ENCODE data around the gene PEA15.

PEA15 gene

DNA sequence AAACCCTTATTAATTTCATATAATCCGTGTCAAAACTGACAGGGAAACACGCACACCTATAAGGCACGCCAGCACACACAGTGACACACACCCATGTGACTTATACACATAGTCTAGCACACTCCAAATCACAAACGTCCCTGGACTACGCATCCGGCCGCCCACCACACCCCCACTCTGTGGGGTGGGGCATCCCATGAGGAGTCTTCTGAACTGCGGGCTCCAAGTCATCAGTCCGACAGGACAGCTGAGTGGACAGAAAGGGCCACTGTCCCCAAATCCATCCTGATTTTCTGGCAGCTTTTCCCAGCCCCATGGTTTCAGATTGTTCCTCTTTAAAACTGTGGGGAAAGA, 829 bp downstream of the PEA15 start:
- H3K27me3 ChIP-seq: peaks cover 24% of the 10 kb centered on the region
- peaks cover 11 to 15% of the 10 kb centered on the region in 2 experiments for H3K4me1 ChIP-seq (ENCODE audit: control insufficient read depth in 1 of 2, insufficient read depth in 1 of 2, low read depth in 1 of 2, low read length in 1 of 2)
- no peak overlapping the region for H3K27ac ChIP-seq
- H3K4me3 ChIP-seq (ENCODE audit: low read depth in 1 of 2, low read length in 1 of 2): peak overlapping the region; percentile 52 to 56
- H3K36me3 ChIP-seq: peaks cover 15% of the 10 kb centered on the region
- TF ChIP-seq, protein P1, sequence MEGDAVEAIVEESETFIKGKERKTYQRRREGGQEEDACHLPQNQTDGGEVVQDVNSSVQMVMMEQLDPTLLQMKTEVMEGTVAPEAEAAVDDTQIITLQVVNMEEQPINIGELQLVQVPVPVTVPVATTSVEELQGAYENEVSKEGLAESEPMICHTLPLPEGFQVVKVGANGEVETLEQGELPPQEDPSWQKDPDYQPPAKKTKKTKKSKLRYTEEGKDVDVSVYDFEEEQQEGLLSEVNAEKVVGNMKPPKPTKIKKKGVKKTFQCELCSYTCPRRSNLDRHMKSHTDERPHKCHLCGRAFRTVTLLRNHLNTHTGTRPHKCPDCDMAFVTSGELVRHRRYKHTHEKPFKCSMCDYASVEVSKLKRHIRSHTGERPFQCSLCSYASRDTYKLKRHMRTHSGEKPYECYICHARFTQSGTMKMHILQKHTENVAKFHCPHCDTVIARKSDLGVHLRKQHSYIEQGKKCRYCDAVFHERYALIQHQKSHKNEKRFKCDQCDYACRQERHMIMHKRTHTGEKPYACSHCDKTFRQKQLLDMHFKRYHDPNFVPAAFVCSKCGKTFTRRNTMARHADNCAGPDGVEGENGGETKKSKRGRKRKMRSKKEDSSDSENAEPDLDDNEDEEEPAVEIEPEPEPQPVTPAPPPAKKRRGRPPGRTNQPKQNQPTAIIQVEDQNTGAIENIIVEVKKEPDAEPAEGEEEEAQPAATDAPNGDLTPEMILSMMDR (IDR thresholded peaks at IDR 0.05): no peak
- H3K9me3 ChIP-seq: no peaks in the 10 kb centered on the region

DNA sequence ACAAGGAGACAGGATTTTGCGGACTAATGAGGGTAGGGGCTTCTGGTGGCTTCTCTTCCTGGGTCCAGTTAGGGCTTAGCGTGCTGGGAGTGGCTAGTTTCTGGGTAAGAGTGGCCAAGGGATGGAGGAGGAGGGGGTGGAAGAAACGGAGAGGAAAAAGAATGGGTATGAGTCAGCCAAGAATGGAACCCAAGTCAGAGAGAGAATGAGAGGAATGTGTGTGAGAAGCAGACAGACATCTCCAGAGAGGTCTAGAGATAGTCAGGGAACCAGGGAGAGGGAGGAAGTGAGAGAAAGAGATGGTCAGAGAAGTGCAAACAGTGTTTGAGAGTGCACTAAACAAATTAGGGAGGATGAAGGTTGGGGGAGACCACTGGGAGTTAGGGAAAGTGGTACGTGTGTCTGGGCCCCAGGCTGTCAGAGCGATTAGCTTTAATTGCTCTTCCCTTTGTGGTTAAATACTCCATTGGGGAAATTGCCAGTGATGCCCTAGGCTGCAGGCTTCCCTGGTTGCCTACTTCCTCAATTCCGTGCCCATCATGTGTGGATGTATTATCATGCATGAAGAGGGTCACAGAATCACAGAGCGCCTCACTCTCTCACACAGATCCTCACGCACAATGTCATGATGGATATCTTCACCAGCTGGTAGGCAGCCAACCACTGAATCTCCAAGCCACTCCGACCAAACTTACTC, 1.4 kb downstream of the PEA15 start:
- Histone ChIP-seq H3K36me3 (peaks cover 21% of the 10 kb centered on the region), H3K27ac (no peak overlapping the region)
- TF ChIP-seq, protein P1 (IDR thresholded peaks at IDR 0.05): no peak

DNA sequence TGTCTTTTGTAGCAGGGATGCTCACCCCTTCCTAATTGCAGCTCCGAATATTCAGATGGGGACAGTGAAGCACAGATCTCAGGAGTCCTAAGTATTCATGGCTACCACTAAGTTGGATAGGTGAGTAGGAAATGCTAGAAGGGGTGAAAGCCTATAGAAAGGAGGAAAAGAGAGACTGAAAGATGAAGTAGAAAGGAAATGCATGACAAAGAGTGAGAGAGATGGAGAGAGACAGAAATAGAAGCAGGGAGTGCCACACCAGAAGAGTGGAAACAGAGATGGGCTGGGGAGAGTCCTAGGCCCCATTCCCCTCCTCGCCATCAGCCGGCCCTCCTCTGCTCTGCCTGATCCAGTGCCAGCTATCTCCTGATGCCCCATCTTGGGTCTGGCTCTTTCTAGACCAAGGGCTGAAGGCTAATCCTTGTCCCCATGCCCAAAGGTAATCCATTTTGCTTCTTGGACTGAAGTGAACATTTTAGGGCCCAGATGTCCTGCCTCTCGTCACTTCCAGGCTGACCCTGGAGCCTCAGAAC, 2.0 kb downstream of the PEA15 start:
- Histone ChIP-seq H3K4me3 (ENCODE audit: low read depth in 1 of 2, low read length in 1 of 2) (no peak overlapping the region), H3K9me3 (no peaks in the 10 kb centered on the region), H3K27me3 (peaks cover 24% of the 10 kb centered on the region), H3K27ac (no peak overlapping the region), H3K36me3 (peaks cover 26% of the 10 kb centered on the region), H3K4me1 (ENCODE audit: control insufficient read depth in 1 of 2, insufficient read depth in 1 of 2, low read depth in 1 of 2, low read length in 1 of 2) (peaks cover 11 to 15% of the 10 kb centered on the region in 2 experiments)
- TF ChIP-seq, protein P1 (IDR thresholded peaks at IDR 0.05): no peak

More for the DNA sequence above, 1.4 kb downstream of the PEA15 start:
- Histone ChIP-seq H3K9me3 (no peaks in the 10 kb centered on the region), H3K4me3 (ENCODE audit: low read depth in 1 of 2, low read length in 1 of 2) (no peak overlapping the region), H3K27me3 (peaks cover 24% of the 10 kb centered on the region), H3K4me1 (ENCODE audit: control insufficient read depth in 1 of 2, insufficient read depth in 1 of 2, low read depth in 1 of 2, low read length in 1 of 2) (peaks cover 11 to 15% of the 10 kb centered on the region in 2 experiments)

DNA sequence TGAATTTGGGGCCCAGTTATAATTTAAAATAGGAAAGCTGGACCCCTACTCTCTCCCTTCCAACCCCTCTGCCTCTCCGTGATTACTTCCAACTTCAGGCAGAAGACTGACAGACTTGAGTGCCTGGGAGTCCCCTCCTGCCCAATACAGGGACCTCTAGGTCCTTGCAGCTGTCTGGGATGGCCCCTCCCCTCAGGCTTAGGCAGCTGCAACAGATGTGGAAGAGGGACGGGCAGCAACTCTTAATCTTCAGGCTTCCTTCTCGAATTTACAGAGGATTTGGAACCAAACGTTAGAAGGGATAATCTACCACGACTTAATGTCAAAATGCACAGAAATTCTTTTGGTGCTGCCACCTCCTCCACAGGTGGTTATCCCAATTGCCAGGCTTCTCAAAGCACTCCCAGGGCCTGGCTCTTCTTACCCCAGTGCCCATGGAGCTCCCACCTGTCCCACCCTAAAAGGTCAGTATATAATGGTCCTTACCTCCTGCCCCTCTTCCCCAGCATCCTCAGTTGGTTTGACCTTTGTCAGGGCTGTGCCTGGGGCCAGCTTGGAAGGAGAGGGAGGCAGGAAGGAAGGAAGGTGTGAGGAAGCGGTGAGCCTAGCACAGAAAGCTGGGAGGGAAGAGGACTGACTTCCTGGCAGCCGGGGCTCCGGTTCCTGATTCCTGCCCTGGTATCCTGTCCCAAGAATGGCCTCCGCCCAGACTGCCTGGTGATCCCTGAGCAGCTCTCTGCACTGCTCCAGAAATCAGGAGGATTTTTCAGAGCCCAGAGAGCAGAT, 2.8 kb downstream of the PEA15 start:
- TF ChIP-seq, protein P1 (IDR thresholded peaks at IDR 0.05): no peak
- Histone ChIP-seq H3K4me1 (ENCODE audit: control insufficient read depth in 1 of 2, insufficient read depth in 1 of 2, low read depth in 1 of 2, low read length in 1 of 2) (peaks cover 11 to 15% of the 10 kb centered on the region in 2 experiments), H3K27me3 (peaks cover 24% of the 10 kb centered on the region), H3K9me3 (no peaks in the 10 kb centered on the region), H3K36me3 (peaks cover 32% of the 10 kb centered on the region), H3K27ac (no peak overlapping the region), H3K4me3 (ENCODE audit: low read depth in 1 of 2, low read length in 1 of 2) (no peak overlapping the region)

DNA sequence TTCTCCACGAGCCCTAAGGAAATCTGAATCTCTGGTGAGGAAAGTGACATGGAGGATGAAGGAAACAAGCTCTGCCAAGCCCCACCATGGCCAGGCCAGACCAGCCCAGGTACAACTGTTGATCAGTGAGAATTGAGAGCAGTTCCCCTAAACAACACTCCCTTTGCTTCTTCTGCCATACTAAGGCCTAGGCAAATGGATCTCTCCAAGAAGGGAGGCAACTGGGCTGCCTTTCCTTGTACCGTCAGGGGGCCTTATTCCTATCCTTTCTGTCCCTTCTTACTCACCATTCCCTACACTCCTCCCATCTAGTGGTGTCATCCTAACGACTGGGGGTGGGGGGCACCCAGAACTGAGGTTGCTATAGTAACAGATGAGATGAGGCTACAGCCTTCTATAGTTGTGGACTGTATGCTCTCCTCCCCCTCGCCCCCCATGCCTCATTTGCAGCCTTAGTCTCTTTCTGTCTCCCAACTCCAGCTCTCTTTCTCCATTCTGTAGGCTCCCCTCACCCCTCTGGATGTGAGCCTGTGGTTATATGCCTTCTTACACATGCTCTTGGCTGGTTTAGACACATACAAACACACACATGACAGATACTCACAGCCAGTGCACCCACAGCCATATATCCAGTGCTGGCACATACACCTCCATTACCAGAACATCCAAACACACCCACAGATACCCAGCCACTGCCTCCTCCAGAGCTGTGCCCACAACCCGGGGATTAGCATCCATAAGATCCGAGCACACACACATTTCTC, 3.6 kb downstream of the PEA15 start:
- Histone ChIP-seq H3K9me3 (no peaks in the 10 kb centered on the region), H3K36me3 (peaks cover 40% of the 10 kb centered on the region), H3K27me3 (peaks cover 24% of the 10 kb centered on the region), H3K4me1 (ENCODE audit: control insufficient read depth in 1 of 2, insufficient read depth in 1 of 2, low read depth in 1 of 2, low read length in 1 of 2) (peaks cover 11 to 15% of the 10 kb centered on the region in 2 experiments), H3K4me3 (ENCODE audit: low read depth in 1 of 2, low read length in 1 of 2) (no peak overlapping the region), H3K27ac (no peak overlapping the region)
- TF ChIP-seq, protein P1 (IDR thresholded peaks at IDR 0.05): no peak
